GM19025 (cell line): Measurements from ENCODE around the gene CACNA2D2.
"Not testable (repeated sequence)": the region's sequence is repeated elsewhere in the genome, so short reads cannot be mapped to it uniquely, and the experiment has no call there.

Experiments
- ATAC-seq: cut with Tn5 transposase; IDR thresholded peaks from one replicate; pipeline ENCODE4 v1.9.1; 2021; ENCODE audit warnings: mild to moderate bottlenecking, low read depth, moderate library complexity; ENCODE audit not compliant: unreplicated experiment

CACNA2D2 gene

GRCh38 chr3:50530001-50530970 is 26.9 kb upstream of the CACNA2D2 start:
- no peak for ATAC-seq

- no peak for ATAC-seq
These were observed 22.6 kb upstream of the CACNA2D2 start for GRCh38 chr3:50525987-50526386.

- no peak for ATAC-seq
These were observed 21.9 kb upstream of the CACNA2D2 start for GRCh38 chr3:50525191-50525910.

- no peak for ATAC-seq
These were observed 21.3 kb upstream of the CACNA2D2 start for GRCh38 chr3:50524746-50525145.

- no peak for ATAC-seq
These were observed 19.9 kb upstream of the CACNA2D2 start for GRCh38 chr3:50523279-50523811.

GRCh38 chr3:50521572-50521971 is 18.1 kb upstream of the CACNA2D2 start:
- ATAC-seq: no peak

GRCh38 chr3:50520849-50521248 is 17.4 kb upstream of the CACNA2D2 start:
- ATAC-seq: no peak

- ATAC-seq: no peak
These were observed 16.1 kb upstream of the CACNA2D2 start for GRCh38 chr3:50519471-50520089.

- no peak for ATAC-seq
These were observed 15.0 kb upstream of the CACNA2D2 start for GRCh38 chr3:50518436-50518835.

- ATAC-seq: no peak
These were observed 14.3 kb upstream of the CACNA2D2 start for GRCh38 chr3:50517721-50518206.

- no peak for ATAC-seq
These were observed 13.0 kb upstream of the CACNA2D2 start for GRCh38 chr3:50516440-50516871.

GRCh38 chr3:50515565-50516439 is 12.4 kb upstream of the CACNA2D2 start:
- no peak for ATAC-seq

GRCh38 chr3:50512908-50513307 is 9.5 kb upstream of the CACNA2D2 start:
- not testable (repeated sequence) for ATAC-seq

GRCh38 chr3:50512131-50512530 is 8.7 kb upstream of the CACNA2D2 start:
- ATAC-seq: no peak

- no peak for ATAC-seq
These were observed 6.9 kb upstream of the CACNA2D2 start for GRCh38 chr3:50510325-50510724.

GRCh38 chr3:50509715-50510114 is 6.3 kb upstream of the CACNA2D2 start:
- ATAC-seq: no peak

- ATAC-seq: no peak
These were observed 5.4 kb upstream of the CACNA2D2 start for GRCh38 chr3:50508821-50509220.

- no peak for ATAC-seq
These were observed 2.7 kb upstream of the CACNA2D2 start for GRCh38 chr3:50506169-50506568.

GRCh38 chr3:50504681-50505080 is 1.2 kb upstream of the CACNA2D2 start:
- no peak for ATAC-seq
